HepG2 (cell line): ENCODE data around the gene WDR82. TPM values are rescaled to one million over a fixed set of nuclear protein-coding genes. Genes with fewer than 3 reads are reported as not detected.
A peak's percentile ranks its signal among the peaks of the same experiment; 100 is the strongest.

ENCODE experiments used
- FOSL2 ChIP-seq: sonication (generic); formaldehyde crosslinking; IDR thresholded peaks from 2 replicates; pipeline ENCODE4 v1.4.0; 2020; ENCODE audit warnings: missing genetic modification reagents
- GABPB1 ChIP-seq: IDR thresholded peaks from 2 replicates; pipeline ENCODE4 v1.6.1; 2016; ENCODE audit warnings: mild to moderate bottlenecking, missing genetic modification reagents, moderate library complexity, missing compliant biosample characterization
- KLF12 ChIP-seq: sonication (generic); formaldehyde crosslinking; IDR thresholded peaks from 2 replicates; pipeline ENCODE4 v1.4.0; 2020; ENCODE audit warnings: missing genetic modification reagents, borderline replicate concordance
- SIX1 ChIP-seq: sonication (generic); formaldehyde crosslinking; IDR thresholded peaks from 2 replicates; pipeline ENCODE4 v1.4.0; 2020; ENCODE audit warnings: missing genetic modification reagents, borderline replicate concordance
- ZNF138 ChIP-seq: sonication (generic); formaldehyde crosslinking; IDR thresholded peaks from 2 replicates; pipeline ENCODE4 v1.5.0; 2020; ENCODE audit warnings: mild to moderate bottlenecking, low read depth, missing genetic modification reagents
- ZNF556 ChIP-seq: sonication (generic); formaldehyde crosslinking; IDR thresholded peaks from 2 replicates; pipeline ENCODE4 v1.4.0; 2020; ENCODE audit warnings: mild to moderate bottlenecking, missing genetic modification reagents, borderline replicate concordance
- ZNF570 ChIP-seq: sonication (generic); formaldehyde crosslinking; IDR thresholded peaks from 2 replicates; pipeline ENCODE4 v1.4.0; 2020; ENCODE audit warnings: mild to moderate bottlenecking, missing genetic modification reagents, borderline replicate concordance
- ZNF780A ChIP-seq: sonication (generic); formaldehyde crosslinking; IDR thresholded peaks from 2 replicates; pipeline ENCODE4 v1.8.0; 2022; ENCODE audit warnings: mild to moderate bottlenecking, missing genetic modification reagents, moderate library complexity
- polyA plus RNA-seq, 8 experiments: library from polyadenylated mRNA; depleted of rRNA in 3 of 8; stranded (reverse) in 7 of 8; unstranded in 1 of 8; fragments of >200 nt; fragmentation: Illumina TruSeq in 4 of 8; extraction: Trizol in 4 of 8; gene quantifications; 2 replicates each; pipeline versions ENCODE4 v1.2.1 to v1.2.3, GENCODE V29; 2011 to 2016; ENCODE audit warnings: low read depth in 4 of 8, missing spikeins in 1 of 8, mixed read lengths in 1 of 8; ENCODE audit not compliant: insufficient read depth in 1 of 8
- total RNA-seq, 5 experiments: library from RNA; depleted of rRNA; stranded (reverse); fragments of >200 nt; fragmentation: Illumina TruSeq; extraction: Trizol; gene quantifications; 2 replicates each; pipeline ENCODE4 v1.2.3, GENCODE V29; 2016; ENCODE audit warnings: low read depth in 1 of 5
- TF ChIP-seq, protein P1 (sequence below): IDR thresholded peaks from 2 replicates; pipeline ENCODE4 v1.4.0; 2020; ENCODE audit warnings: mild to moderate bottlenecking, missing genetic modification reagents
- TF ChIP-seq, protein P2 (sequence below): sonication (generic); formaldehyde crosslinking; IDR thresholded peaks from 2 replicates; pipeline ENCODE4 v1.8.1; 2022; ENCODE audit warnings: mild to moderate bottlenecking, missing genetic modification reagents
- TF ChIP-seq, protein P3 (sequence below): sonication (generic); formaldehyde crosslinking; IDR thresholded peaks from 2 replicates; pipeline ENCODE4 v1.4.0; 2020; ENCODE audit warnings: mild to moderate bottlenecking, low read depth, missing genetic modification reagents
- TF ChIP-seq, protein P4 (sequence below): sonication (generic); formaldehyde crosslinking; IDR thresholded peaks from 2 replicates; pipeline ENCODE4 v1.4.0; 2020; ENCODE audit warnings: missing genetic modification reagents
- TF ChIP-seq, protein P5 (sequence below): IDR thresholded peaks from 2 replicates; pipeline ENCODE4 v1.6.1; 2018; ENCODE audit warnings: missing genetic modification reagents, mild to moderate bottlenecking, missing compliant biosample characterization

Gene WDR82
- total and polyA plus RNA-seq, 2 of the 13 experiments (the other 11 are each of a cell fraction or from before 2014, with no cell fraction given), result 39.1 to 59.5 TPM

DNA sequence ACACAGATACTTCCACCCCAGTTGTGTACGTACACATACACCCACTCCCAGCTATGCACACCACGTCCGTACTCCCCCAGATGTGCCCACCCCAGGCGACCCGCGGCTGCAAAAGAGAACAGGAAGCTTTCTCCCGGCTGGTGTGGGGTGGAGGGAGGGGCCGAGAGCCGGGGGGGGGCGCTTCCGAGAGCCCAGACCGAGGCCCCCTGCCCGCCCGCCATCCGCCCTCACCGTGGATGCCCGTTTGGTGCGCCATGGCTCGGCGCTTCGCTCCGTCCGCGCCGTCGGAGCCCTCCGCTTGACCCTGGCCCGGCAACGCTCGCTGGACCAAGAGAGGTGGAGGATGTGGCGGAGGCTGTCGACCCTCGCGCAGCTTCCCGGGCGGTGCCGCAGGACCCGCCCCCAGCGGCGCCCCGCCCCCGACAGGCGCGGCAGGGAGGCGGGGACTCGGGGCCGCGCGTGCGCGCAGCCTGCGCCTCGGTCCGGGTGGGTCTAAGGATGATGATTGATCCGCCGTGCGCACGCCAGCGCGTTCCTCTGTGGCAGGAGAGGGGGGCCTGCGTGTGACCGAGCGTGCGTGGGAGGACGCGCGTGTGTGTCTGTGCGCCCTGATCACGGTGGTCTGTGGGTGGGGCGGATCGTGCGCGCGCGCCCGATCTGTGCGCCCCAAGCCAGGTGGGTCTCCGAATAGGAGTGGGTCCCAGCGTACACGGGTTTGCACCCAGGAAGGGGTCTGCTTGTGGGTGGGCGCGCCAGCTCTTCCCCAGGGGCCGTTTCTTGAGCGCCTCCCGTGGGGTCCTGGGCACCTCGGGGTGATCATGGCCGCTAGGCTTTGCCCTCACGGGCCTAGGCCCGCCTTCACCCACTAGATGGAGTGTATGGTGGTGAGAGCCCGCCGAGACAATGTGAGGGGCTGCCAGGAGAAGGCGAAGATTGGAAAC is 39.4 kb downstream of the WDR82 start, which contains the start of gene TWF2 (continued):
- TF ChIP-seq ZNF780A (CRISPR knock-in tag), result no peak; the same call in 1 of the 2 replicates
- peak; percentile 65; the same call in 1 of the 2 replicates for TF ChIP-seq GABPB1 (CRISPR knock-in tag)
- TF ChIP-seq SIX1, result no peak
- TF ChIP-seq, protein P1, sequence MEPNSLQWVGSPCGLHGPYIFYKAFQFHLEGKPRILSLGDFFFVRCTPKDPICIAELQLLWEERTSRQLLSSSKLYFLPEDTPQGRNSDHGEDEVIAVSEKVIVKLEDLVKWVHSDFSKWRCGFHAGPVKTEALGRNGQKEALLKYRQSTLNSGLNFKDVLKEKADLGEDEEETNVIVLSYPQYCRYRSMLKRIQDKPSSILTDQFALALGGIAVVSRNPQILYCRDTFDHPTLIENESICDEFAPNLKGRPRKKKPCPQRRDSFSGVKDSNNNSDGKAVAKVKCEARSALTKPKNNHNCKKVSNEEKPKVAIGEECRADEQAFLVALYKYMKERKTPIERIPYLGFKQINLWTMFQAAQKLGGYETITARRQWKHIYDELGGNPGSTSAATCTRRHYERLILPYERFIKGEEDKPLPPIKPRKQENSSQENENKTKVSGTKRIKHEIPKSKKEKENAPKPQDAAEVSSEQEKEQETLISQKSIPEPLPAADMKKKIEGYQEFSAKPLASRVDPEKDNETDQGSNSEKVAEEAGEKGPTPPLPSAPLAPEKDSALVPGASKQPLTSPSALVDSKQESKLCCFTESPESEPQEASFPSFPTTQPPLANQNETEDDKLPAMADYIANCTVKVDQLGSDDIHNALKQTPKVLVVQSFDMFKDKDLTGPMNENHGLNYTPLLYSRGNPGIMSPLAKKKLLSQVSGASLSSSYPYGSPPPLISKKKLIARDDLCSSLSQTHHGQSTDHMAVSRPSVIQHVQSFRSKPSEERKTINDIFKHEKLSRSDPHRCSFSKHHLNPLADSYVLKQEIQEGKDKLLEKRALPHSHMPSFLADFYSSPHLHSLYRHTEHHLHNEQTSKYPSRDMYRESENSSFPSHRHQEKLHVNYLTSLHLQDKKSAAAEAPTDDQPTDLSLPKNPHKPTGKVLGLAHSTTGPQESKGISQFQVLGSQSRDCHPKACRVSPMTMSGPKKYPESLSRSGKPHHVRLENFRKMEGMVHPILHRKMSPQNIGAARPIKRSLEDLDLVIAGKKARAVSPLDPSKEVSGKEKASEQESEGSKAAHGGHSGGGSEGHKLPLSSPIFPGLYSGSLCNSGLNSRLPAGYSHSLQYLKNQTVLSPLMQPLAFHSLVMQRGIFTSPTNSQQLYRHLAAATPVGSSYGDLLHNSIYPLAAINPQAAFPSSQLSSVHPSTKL (CRISPR knock-in tag), result no peak
- no peak; the same call in 1 of the 2 replicates for TF ChIP-seq KLF12 (CRISPR knock-in tag)
- TF ChIP-seq, protein P2, sequence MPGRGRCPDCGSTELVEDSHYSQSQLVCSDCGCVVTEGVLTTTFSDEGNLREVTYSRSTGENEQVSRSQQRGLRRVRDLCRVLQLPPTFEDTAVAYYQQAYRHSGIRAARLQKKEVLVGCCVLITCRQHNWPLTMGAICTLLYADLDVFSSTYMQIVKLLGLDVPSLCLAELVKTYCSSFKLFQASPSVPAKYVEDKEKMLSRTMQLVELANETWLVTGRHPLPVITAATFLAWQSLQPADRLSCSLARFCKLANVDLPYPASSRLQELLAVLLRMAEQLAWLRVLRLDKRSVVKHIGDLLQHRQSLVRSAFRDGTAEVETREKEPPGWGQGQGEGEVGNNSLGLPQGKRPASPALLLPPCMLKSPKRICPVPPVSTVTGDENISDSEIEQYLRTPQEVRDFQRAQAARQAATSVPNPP (CRISPR knock-in tag), result no peak
- 0 out of 2 replicates have a peak, but pooled peaks have one; percentile 66 for TF ChIP-seq ZNF138 (CRISPR knock-in tag)
- TF ChIP-seq, protein P3, sequence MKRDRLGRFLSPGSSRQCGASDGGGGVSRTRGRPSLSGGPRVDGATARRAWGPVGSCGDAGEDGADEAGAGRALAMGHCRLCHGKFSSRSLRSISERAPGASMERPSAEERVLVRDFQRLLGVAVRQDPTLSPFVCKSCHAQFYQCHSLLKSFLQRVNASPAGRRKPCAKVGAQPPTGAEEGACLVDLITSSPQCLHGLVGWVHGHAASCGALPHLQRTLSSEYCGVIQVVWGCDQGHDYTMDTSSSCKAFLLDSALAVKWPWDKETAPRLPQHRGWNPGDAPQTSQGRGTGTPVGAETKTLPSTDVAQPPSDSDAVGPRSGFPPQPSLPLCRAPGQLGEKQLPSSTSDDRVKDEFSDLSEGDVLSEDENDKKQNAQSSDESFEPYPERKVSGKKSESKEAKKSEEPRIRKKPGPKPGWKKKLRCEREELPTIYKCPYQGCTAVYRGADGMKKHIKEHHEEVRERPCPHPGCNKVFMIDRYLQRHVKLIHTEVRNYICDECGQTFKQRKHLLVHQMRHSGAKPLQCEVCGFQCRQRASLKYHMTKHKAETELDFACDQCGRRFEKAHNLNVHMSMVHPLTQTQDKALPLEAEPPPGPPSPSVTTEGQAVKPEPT (CRISPR knock-in tag), result no peak
- TF ChIP-seq, protein P4, sequence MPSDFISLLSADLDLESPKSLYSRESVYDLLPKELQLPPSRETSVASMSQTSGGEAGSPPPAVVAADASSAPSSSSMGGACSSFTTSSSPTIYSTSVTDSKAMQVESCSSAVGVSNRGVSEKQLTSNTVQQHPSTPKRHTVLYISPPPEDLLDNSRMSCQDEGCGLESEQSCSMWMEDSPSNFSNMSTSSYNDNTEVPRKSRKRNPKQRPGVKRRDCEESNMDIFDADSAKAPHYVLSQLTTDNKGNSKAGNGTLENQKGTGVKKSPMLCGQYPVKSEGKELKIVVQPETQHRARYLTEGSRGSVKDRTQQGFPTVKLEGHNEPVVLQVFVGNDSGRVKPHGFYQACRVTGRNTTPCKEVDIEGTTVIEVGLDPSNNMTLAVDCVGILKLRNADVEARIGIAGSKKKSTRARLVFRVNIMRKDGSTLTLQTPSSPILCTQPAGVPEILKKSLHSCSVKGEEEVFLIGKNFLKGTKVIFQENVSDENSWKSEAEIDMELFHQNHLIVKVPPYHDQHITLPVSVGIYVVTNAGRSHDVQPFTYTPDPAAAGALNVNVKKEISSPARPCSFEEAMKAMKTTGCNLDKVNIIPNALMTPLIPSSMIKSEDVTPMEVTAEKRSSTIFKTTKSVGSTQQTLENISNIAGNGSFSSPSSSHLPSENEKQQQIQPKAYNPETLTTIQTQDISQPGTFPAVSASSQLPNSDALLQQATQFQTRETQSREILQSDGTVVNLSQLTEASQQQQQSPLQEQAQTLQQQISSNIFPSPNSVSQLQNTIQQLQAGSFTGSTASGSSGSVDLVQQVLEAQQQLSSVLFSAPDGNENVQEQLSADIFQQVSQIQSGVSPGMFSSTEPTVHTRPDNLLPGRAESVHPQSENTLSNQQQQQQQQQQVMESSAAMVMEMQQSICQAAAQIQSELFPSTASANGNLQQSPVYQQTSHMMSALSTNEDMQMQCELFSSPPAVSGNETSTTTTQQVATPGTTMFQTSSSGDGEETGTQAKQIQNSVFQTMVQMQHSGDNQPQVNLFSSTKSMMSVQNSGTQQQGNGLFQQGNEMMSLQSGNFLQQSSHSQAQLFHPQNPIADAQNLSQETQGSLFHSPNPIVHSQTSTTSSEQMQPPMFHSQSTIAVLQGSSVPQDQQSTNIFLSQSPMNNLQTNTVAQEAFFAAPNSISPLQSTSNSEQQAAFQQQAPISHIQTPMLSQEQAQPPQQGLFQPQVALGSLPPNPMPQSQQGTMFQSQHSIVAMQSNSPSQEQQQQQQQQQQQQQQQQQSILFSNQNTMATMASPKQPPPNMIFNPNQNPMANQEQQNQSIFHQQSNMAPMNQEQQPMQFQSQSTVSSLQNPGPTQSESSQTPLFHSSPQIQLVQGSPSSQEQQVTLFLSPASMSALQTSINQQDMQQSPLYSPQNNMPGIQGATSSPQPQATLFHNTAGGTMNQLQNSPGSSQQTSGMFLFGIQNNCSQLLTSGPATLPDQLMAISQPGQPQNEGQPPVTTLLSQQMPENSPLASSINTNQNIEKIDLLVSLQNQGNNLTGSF (CRISPR knock-in tag), result 0 out of 2 replicates have a peak, but pooled peaks have one; percentile 72
- no peak for TF ChIP-seq FOSL2
- TF ChIP-seq ZNF556 (CRISPR knock-in tag), result no peak
- TF ChIP-seq, protein P5, sequence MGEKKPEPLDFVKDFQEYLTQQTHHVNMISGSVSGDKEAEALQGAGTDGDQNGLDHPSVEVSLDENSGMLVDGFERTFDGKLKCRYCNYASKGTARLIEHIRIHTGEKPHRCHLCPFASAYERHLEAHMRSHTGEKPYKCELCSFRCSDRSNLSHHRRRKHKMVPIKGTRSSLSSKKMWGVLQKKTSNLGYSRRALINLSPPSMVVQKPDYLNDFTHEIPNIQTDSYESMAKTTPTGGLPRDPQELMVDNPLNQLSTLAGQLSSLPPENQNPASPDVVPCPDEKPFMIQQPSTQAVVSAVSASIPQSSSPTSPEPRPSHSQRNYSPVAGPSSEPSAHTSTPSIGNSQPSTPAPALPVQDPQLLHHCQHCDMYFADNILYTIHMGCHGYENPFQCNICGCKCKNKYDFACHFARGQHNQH (CRISPR knock-in tag), result no peak
- TF ChIP-seq ZNF570, result no peak
